Stimulated activated naive CD8-positive, alpha-beta T cell treated with anti-CD3 and anti-CD28 coated beads, Interleukin-15, amount 100 ng/mL, for 72 hours (primary cell): ENCODE results near the gene BHLHA9.
A peak's percentile ranks its signal among the peaks of the same experiment; 100 is the strongest.
"Not testable (repeated sequence)": the region's sequence is repeated elsewhere in the genome, so short reads cannot be mapped to it uniquely, and the experiment has no call there.

Experiments used
- ATAC-seq: fragments of 150-1000 bp; cut with Tn5 transposase; 2 replicates; pipeline ENCODE4 v1.10.0; 2021; ENCODE audit warnings: mild to moderate bottlenecking, moderate library complexity
- DNase-seq, 2 donors: peaks; one replicate each; pipeline ENCODE4 v3.0.0; 2021 to 2022
- H3K27ac Mint-ChIP-seq, 2 donors: one replicate each; pipeline ENCODE4 v1.8.0; 2022; ENCODE audit warnings: mild to moderate bottlenecking in 2 of 2, mixed read lengths in 2 of 2, moderate library complexity in 2 of 2
- H3K27me3 Mint-ChIP-seq: one replicate; pipeline ENCODE4 v1.8.0; 2022; ENCODE audit warnings: mixed read lengths
- H3K4me1 Mint-ChIP-seq: one replicate; pipeline ENCODE4 v1.8.0; 2022; ENCODE audit warnings: mild to moderate bottlenecking, mixed read lengths
- H3K4me3 Mint-ChIP-seq, 2 donors: one replicate each; pipeline ENCODE4 v1.8.0; 2022; ENCODE audit warnings: mild to moderate bottlenecking in 2 of 2, mixed read lengths in 2 of 2, moderate library complexity in 1 of 2
- H3K9me3 Mint-ChIP-seq, 2 donors: one replicate each; pipeline ENCODE4 v1.8.0; 2022; ENCODE audit warnings: mixed read lengths in 2 of 2

BHLHA9 gene

DNA sequence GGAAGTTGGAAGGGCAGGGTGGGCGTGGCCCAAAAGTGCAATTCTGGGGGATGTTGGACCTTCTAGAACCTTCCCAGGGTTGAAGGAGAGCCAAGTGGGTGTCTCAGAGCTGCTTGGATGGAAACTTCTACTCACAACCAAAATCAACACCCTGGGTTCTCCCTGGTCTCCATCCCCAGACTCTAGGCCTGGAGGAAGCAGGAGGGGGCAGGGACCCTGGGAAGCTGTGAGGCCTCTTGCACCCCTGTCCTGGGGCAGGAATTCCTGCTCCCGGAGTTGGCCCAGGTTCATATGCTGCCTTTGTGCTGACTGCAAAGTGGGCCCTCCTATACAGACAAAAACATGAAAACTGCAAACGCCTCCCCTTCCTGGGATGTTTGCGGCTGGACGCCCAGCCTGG, 34.3 kb downstream of the BHLHA9 start:
- peaks cover 69% of the 10 kb centered on the region for H3K27me3 Mint-ChIP-seq
- no peak overlapping the region for H3K4me3 Mint-ChIP-seq
- H3K9me3 Mint-ChIP-seq = no peaks in the 10 kb centered on the region
- DNase-seq (no peak), ATAC-seq (no peak)
- peak overlapping the region in 1 of 2 donors; percentile 56 for H3K27ac Mint-ChIP-seq
- no peaks in the 10 kb centered on the region for H3K4me1 Mint-ChIP-seq

DNA sequence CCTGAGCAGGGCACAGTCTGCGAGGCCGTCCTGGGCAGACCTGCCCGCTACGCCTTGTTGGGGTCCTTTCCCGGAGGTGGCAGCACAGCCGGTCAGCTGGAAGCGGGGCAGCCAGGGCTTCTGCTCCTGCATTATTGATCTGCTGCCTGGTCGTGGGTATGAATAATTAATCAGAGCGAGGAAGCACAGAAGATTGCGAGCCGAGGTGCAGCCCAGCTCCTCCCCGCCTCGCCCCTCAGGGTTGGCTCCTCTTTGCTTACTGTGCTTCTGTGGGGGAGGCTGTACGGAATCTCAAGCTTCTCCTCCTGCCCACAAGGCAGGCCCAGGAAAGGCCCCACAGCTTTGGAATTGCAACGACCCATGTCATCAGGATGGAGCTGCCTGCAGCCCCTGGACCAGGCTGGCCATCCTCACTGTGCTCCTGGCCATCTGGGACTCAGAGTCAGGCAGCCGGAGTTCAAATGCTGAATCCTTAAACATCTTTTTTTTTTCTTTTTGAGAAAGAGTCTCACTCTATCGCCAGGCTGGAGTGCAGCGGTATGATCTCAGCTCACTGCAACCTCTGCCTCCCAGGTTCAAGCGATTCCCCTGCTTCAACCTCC, 34.8 kb downstream of the BHLHA9 start:
- Mint-ChIP-seq H3K4me1 (no peaks in the 10 kb centered on the region), H3K9me3 (no peaks in the 10 kb centered on the region), H3K27ac (peak overlapping the region in 1 of 2 donors; percentile 56), H3K4me3 (no peak overlapping the region), H3K27me3 (peaks cover 63% of the 10 kb centered on the region)
- no peak for ATAC-seq
- no peak for DNase-seq

DNA sequence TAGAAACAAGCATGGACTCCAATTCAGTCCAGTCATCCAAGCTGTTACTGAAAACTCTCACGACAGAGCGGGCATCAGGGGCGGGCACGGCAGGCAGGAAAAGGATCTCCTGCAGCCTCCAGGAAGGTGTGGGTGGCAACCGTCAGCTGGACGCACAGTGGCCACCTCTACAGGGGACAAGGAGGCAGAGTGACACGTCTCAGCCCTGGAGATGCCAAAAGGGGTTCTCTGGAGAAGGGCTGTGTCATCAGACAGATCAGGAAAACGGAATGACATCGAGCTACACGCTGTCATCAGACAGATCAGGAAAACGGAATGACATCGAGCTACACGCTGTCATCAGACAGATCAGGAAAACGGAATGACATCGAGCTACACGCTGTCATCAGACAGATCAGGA, 37.6 kb downstream of the BHLHA9 start:
- H3K9me3 Mint-ChIP-seq, H3K27ac Mint-ChIP-seq, DNase-seq, H3K4me1 Mint-ChIP-seq, H3K4me3 Mint-ChIP-seq, ATAC-seq: not testable (repeated sequence)
- peaks cover 45% of the 10 kb centered on the region for H3K27me3 Mint-ChIP-seq

DNA sequence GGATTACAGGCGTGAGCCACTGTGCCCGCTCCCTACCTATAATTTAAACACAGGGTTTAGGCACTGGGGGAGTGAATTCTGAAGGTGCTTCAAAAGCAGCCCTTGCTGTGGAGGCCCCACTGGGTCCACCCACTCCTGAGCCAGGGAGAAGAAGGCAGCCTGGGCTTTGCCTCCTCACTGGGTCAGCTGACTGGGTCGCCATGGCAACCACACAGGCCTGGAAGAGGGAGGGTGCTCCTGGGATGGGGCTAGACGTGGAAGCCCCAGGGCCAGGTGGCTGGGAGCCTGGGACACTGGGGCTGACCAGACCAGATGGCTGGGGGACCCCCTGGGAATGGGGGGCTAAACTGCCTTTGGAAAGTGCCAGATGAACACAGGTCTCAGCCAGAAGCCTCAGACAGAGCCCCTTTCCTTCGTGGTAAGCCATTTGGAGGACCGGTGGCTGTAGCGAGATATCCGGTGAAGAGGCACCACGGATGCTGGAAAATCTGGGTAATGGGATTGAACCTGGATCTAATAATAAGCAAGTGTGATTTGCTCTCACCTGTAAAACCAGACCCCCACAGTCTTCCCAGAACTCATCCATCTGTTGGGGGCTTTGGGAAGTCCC, 42.1 kb downstream of the BHLHA9 start:
- peak; percentile 37 to 56 for DNase-seq
- Mint-ChIP-seq H3K9me3 (no peaks in the 10 kb centered on the region), H3K4me1 (no peaks in the 10 kb centered on the region), H3K27me3 (peaks cover 35% of the 10 kb centered on the region), H3K4me3 (no peak overlapping the region), H3K27ac (no peak overlapping the region)
- peak; percentile 82 for ATAC-seq

DNA sequence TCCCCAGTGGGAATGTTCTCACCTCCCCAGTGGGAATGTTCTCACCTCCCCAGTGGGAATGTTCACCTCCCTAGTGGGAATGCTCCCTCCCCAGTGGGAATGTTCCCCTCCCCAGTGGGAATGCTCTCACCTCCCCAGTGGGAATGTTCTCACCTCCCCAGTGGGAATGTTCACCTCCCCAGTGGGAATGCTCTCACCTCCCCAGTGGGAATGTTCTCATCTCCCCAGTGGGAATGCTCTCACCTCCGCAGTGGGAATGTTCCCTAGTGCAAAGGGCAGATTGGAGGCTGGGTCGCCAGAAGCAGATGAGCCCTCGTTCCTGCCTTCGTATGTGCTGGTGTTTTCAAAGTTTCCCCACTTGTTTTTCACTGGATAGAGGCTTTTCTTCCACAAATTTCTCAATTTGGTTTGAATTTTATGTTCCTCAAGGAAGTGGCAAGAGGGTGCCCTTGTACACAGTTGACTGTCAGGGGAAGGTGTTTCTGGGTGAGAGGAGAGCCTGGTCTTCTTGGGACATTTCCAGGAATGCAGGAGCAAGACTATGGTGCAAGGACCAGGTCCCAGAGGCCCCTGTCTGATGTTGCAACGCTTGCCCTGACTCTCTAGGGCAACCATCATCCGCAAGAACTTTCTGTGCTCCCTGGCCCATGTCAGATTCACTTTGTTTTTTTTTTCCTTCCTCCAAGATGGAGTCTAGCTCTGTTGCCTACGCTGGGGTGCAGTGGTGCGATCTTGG, 43.2 kb downstream of the BHLHA9 start:
- no peaks in the 10 kb centered on the region for H3K9me3 Mint-ChIP-seq
- H3K27me3 Mint-ChIP-seq = peaks cover 27% of the 10 kb centered on the region
- H3K4me1 Mint-ChIP-seq = no peaks in the 10 kb centered on the region
- no peak overlapping the region for H3K4me3 Mint-ChIP-seq
- ATAC-seq (no peak), DNase-seq (no peak)
- no peak overlapping the region for H3K27ac Mint-ChIP-seq

DNA sequence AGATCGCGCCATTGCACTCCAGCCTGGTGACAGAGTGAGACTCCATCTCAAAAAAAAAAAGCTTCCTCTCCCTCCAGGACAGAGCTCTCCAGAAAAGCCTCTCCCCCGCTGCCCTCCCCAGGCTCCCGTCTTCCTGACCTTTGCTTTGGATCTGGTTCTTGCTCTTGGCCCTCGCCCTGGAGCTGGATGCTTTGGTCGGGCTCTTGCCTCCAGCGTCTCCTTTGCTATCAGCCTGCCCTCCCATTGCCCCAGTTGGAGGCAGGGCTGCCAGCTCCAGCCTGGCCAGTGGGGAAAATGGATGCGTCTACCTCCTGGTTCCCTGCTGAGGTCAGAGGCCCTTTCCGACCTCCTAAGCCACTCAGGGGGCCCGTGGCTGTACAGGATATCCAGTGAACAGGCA, 45.2 kb downstream of the BHLHA9 start:
- Mint-ChIP-seq H3K4me1 (no peaks in the 10 kb centered on the region), H3K4me3 (no peak overlapping the region)
- DNase-seq = no peak

DNA sequence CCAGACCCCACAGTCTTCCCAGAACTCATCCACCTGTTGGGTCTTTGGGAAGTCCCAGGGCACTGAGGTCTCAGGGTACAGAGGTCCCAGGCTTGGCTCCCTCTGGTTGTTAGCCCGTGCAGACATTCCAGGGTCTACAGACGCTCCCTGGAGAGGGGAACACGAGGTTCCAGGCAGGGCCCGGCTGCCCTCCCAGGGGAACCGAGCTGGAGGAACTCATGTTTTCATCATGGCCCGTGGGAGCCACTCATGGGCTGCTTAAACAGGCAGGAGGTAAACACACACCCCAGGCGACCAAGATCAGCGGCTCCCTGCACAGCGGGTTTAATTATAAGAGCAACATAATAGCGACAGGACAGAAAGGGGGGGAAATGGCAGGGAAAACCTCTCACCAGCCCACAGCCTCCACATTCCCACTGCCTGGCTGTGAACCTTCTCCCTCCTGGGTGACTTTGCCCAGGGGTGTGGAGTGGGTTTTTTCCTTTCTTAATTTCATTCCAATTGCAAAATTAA, 45.7 kb downstream of the BHLHA9 start:
- ATAC-seq = no peak
- Mint-ChIP-seq H3K9me3 (no peaks in the 10 kb centered on the region), H3K4me3 (no peak overlapping the region), H3K4me1 (no peaks in the 10 kb centered on the region), H3K27ac (peak overlapping the region in 1 of 2 donors; percentile 21), H3K27me3 (peaks cover 47% of the 10 kb centered on the region)
- DNase-seq = no peak

More for the DNA sequence above, 45.2 kb downstream of the BHLHA9 start:
- peak overlapping the region in 1 of 2 donors; percentile 21 for H3K27ac Mint-ChIP-seq
- no peaks in the 10 kb centered on the region for H3K9me3 Mint-ChIP-seq
- ATAC-seq = no peak
- H3K27me3 Mint-ChIP-seq = peaks cover 42% of the 10 kb centered on the region
